HCT116 (cell line): ENCODE measurements around the gene NEUROD2. TPM values are rescaled to one million over a fixed set of nuclear protein-coding genes. Genes with fewer than 3 reads are reported as not detected.

Experiments
- ATAC-seq: fragments of 200-7000 bp; cut with Tn5 transposase; 2 replicates; pipeline ENCODE4 v1.9.1; 2020; ENCODE audit warnings: mild to moderate bottlenecking, moderate library complexity
- BruUV-seq: library from RNA; stranded (reverse); fragments of 400-500 nt; replicated peaks from 2 replicates; lab custom pipeline; 2021; lab: Mats Ljungman, UMichigan
- CTCF ChIA-PET: fragments of 300-600 bp; sonication (Branson Sonifier 250); formaldehyde crosslinking; loops from one replicate; lab custom pipeline; 2021; ENCODE audit warnings: antibody characterized with exemption; lab: Charles Lee
- POLR2A ChIA-PET: fragments of 300-600, 350-600 bp; sonication (Branson Sonifier 250); formaldehyde crosslinking; loops from one replicate; lab custom pipeline; 2021; ENCODE audit warnings: antibody characterized with exemption; lab: Charles Lee
- RAD21 ChIA-PET, 2 experiments: fragments of 300-600 bp; sonication (Branson Sonifier 250); formaldehyde crosslinking; loops; one replicate each; lab custom pipeline; 2023; ENCODE audit warnings: low total read pairs in 2 of 2; ENCODE audit not compliant: uncharacterized antibody in 2 of 2, unreplicated experiment in 2 of 2, low non-redundant PET in 1 of 2; lab: Charles Lee
- DNase-seq: peaks from one replicate; pipeline ENCODE4 v3.0.0-alpha.2; 2010; ENCODE audit warnings: low read depth, low spot score
- H2AFZ ChIP-seq: fragments of 200-600 bp; shearing (Covaris generic), sonication (generic); 2 replicates; pipeline ENCODE4 v1.6.1; 2017; ENCODE audit warnings: low read depth, mixed run types, mixed read lengths, antibody characterized with exemption, low read length; ENCODE audit not compliant: poor library complexity, severe bottlenecking
- H3K27ac ChIP-seq: 2 replicates; pipeline ENCODE4 v1.5.1; 2012; ENCODE audit warnings: low read depth, low read length
- H3K27me3 ChIP-seq: fragments of 200-600 bp; sonication (generic); 2 replicates; pipeline ENCODE4 v1.6.1; 2016; ENCODE audit warnings: mixed run types, low read length, mixed read lengths; ENCODE audit not compliant: insufficient read depth
- H3K36me3 ChIP-seq, 2 experiments: fragments of 200-500 bp in 1 of 2; fragments of 200-600 bp in 1 of 2; sonication (Bioruptor generic) in 1 of 2; sonication (generic) in 1 of 2; 2 replicates each; pipeline versions ENCODE4 v1.5.1 to v1.6.1; 2014 to 2016; ENCODE audit warnings: low read length in 2 of 2, inconsistent platforms in 1 of 2, mixed read lengths in 1 of 2, mixed run types in 1 of 2; ENCODE audit not compliant: insufficient read depth in 2 of 2, control insufficient read depth in 1 of 2
- H3K4me1 ChIP-seq, 2 experiments: fragments of 200-600 bp in 1 of 2; sonication (generic) in 1 of 2; 2 replicates each; pipeline versions ENCODE4 v1.5.1 to v1.6.1; 2012 to 2017; ENCODE audit warnings: low read length in 2 of 2, inconsistent platforms in 1 of 2, mild to moderate bottlenecking in 1 of 2, mixed read lengths in 1 of 2, mixed run types in 1 of 2, moderate library complexity in 1 of 2; ENCODE audit not compliant: insufficient read depth in 2 of 2, control insufficient read depth in 1 of 2
- H3K4me2 ChIP-seq: fragments of 200-600 bp; sonication (generic); 2 replicates; pipeline ENCODE4 v1.6.1; 2017; ENCODE audit warnings: mixed run types, low read length, mixed read lengths
- H3K4me3 ChIP-seq, 2 experiments: fragments of 200-600 bp in 1 of 2; sonication (generic) in 1 of 2; replicated peaks in 1 of 2; 2 replicates each; pipeline ENCODE4 v1.5.1; 2011 to 2016; ENCODE audit warnings: low read length in 2 of 2, control low read depth in 1 of 2, low read depth in 1 of 2, mild to moderate bottlenecking in 1 of 2, mixed read lengths in 1 of 2, mixed run types in 1 of 2
- H3K79me2 ChIP-seq: fragments of 200-600 bp; sonication (generic); 2 replicates; pipeline ENCODE4 v1.6.1; 2017; ENCODE audit warnings: mild to moderate bottlenecking, mixed run types, low read length, moderate library complexity, mixed read lengths; ENCODE audit not compliant: insufficient read depth
- H3K9ac ChIP-seq: fragments of 200-600 bp; sonication (generic); 2 replicates; pipeline ENCODE4 v1.6.1; 2016; ENCODE audit warnings: low read length, mixed read lengths
- H3K9me2 ChIP-seq: fragments of 200-600 bp; sonication (generic), shearing (Covaris generic); 2 replicates; pipeline ENCODE4 v1.6.1; 2017; ENCODE audit warnings: mixed run types, mild to moderate bottlenecking, moderate library complexity; ENCODE audit not compliant: insufficient read depth
- H3K9me3 ChIP-seq, 2 experiments: fragments of 200-500 bp in 1 of 2; fragments of 200-600 bp in 1 of 2; sonication (Bioruptor generic) in 1 of 2; sonication (generic) in 1 of 2; 2 replicates each; pipeline ENCODE4 v1.6.1; 2014 to 2017; ENCODE audit warnings: low read length in 2 of 2, mixed read lengths in 2 of 2, inconsistent platforms in 1 of 2, low read depth in 1 of 2, mild to moderate bottlenecking in 1 of 2, mixed run types in 1 of 2, moderate library complexity in 1 of 2; ENCODE audit not compliant: control insufficient read depth in 1 of 2, insufficient read depth in 1 of 2
- H4K20me1 ChIP-seq: fragments of 200-600 bp; sonication (generic), shearing (Covaris generic); 2 replicates; pipeline ENCODE4 v1.6.1; 2017; ENCODE audit warnings: mixed run types, mild to moderate bottlenecking, moderate library complexity; ENCODE audit not compliant: insufficient read depth
- CBX3 ChIP-seq: IDR thresholded peaks from 2 replicates; pipeline ENCODE4 v1.6.1; 2012; ENCODE audit warnings: low read depth
- CEBPB ChIP-seq: IDR thresholded peaks from 2 replicates; pipeline ENCODE4 v1.6.1; 2012; ENCODE audit warnings: low read depth
- CTCF ChIP-seq, 3 experiments: fragments of 200-600 bp in 1 of 3; sonication (generic) in 1 of 3; IDR thresholded peaks in 2 of 3; conservative IDR thresholded peaks in 1 of 3; 2 replicates each; pipeline ENCODE4 v1.5.1; 2012 to 2017; ENCODE audit warnings: low read depth in 2 of 3, low read length in 2 of 3, antibody characterized with exemption in 1 of 3, borderline replicate concordance in 1 of 3, control low read depth in 1 of 3, mild to moderate bottlenecking in 1 of 3, mixed read lengths in 1 of 3, mixed run types in 1 of 3, moderate library complexity in 1 of 3; ENCODE audit not compliant: insufficient read depth in 1 of 3
- EGR1 ChIP-seq: IDR thresholded peaks from 2 replicates; pipeline ENCODE4 v1.6.1; 2012; ENCODE audit warnings: low read depth
- EZH2phosphoT487 ChIP-seq: fragments of 200-600 bp; IDR thresholded peaks from 2 replicates; pipeline ENCODE4 v1.6.1; 2018; ENCODE audit warnings: antibody characterized with exemption, borderline replicate concordance
- FOSL1 ChIP-seq: IDR thresholded peaks from 2 replicates; pipeline ENCODE4 v1.6.1; 2012; ENCODE audit warnings: low read depth
- JUND ChIP-seq: IDR thresholded peaks from 2 replicates; pipeline ENCODE4 v1.6.1; 2012
- POLR2A ChIP-seq: IDR thresholded peaks from 2 replicates; pipeline ENCODE4 v1.7.0; 2011; ENCODE audit warnings: borderline replicate concordance; ENCODE audit not compliant: insufficient read depth, insufficient read length; ENCODE audit errors: extremely low read depth
- RAD21 ChIP-seq: IDR thresholded peaks from 2 replicates; pipeline ENCODE4 v1.6.1; 2012; ENCODE audit warnings: low read depth, mild to moderate bottlenecking
- SIN3A ChIP-seq: IDR thresholded peaks from 2 replicates; pipeline ENCODE4 v1.6.1; 2012; ENCODE audit warnings: low read depth
- SRF ChIP-seq: IDR thresholded peaks from 2 replicates; pipeline ENCODE4 v1.6.1; 2012; ENCODE audit warnings: low read depth
- TCF7L2 ChIP-seq: IDR thresholded peaks from 2 replicates; pipeline ENCODE4 v1.7.0; 2011; ENCODE audit warnings: borderline replicate concordance, inconsistent platforms; ENCODE audit not compliant: insufficient read depth, insufficient read length; ENCODE audit errors: extremely low read depth
- YY1 ChIP-seq: IDR thresholded peaks from 2 replicates; pipeline ENCODE4 v1.6.1; 2011; ENCODE audit warnings: low read length, low read depth, moderate library complexity, mild to moderate bottlenecking; ENCODE audit not compliant: insufficient replicate concordance; ENCODE audit errors: extremely low read depth
- intact Hi-C: fragments of 100-400 bp; cut with micrococcal nuclease; formaldehyde crosslinking; loops from 2 replicates; pipeline ENCODE4 v1.10.0; 2022
- total RNA-seq: library from RNA; stranded (reverse); gene quantifications from one replicate; pipeline ENCODE4 v1.2.1, GENCODE V29; 2021; ENCODE audit not compliant: unreplicated experiment
- TF ChIP-seq, protein P1 (sequence below): IDR thresholded peaks from 2 replicates; pipeline ENCODE4 v1.6.1; 2012
- TF ChIP-seq, protein P2 (sequence below): IDR thresholded peaks from 2 replicates; pipeline ENCODE4 v1.6.1; 2011; ENCODE audit warnings: mild to moderate bottlenecking, low read length, moderate library complexity; ENCODE audit not compliant: insufficient replicate concordance; ENCODE audit errors: extremely low read depth
- TF ChIP-seq, protein P3 (sequence below): IDR thresholded peaks from 2 replicates; pipeline ENCODE4 v1.6.1; 2012

NEUROD2 gene
- total RNA-seq, 1 experiment from 2014 or later, result not detected

DNA sequence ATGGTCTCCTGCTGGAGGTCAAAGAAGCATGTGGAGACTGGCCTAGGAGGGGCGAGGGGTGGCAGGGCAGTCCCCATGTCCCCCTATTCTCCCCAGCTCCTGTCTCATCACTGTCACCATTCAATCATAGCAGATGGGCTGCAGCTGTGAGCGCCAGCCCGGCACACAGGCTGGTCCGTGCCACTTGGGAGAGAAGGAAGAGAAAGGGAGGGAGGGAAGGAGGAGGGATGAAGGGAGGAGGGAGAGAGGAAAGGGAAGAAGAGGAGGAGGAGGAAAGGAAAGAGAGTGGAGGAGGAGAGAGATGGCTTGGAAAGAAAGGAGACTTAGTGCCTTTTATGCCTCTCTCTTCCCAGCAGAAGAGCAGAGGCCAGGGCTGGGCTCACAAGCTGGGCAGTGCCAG, 12.4 kb downstream of the NEUROD2 start:
- Histone ChIP-seq H3K9me3 (no peaks in the 10 kb centered on the region), H3K27ac (no peak overlapping the region), H3K4me2 (no peak overlapping the region), H3K27me3 (peaks cover 42% of the 10 kb centered on the region), H4K20me1 (no peaks in the 10 kb centered on the region), H3K4me3 (no peak overlapping the region), H3K9ac (no peak overlapping the region), H3K9me2 (no peaks in the 10 kb centered on the region), H3K79me2 (no peaks in the 10 kb centered on the region), H2AFZ (no peak overlapping the region), H3K36me3 (no peaks in the 10 kb centered on the region), H3K4me1 (no peaks in the 10 kb centered on the region)
- RAD21 ChIA-PET, result no interaction called here
- CTCF ChIA-PET, result no interaction called here
- ATAC-seq (no peak), DNase-seq (no peak)
- intact Hi-C loops, result no loop called here
- POLR2A ChIA-PET, result no interaction called here
- no TSS peak for BruUV-seq
- no peak for TF ChIP-seq YY1
- TF ChIP-seq CBX3, result no peak
- no peak for TF ChIP-seq EZH2phosphoT487
- no peak for TF ChIP-seq CEBPB
- TF ChIP-seq RAD21, result no peak
- TF ChIP-seq EGR1, result no peak
- TF ChIP-seq TCF7L2, result no peak
- TF ChIP-seq POLR2A, result no peak
- TF ChIP-seq, protein P1, sequence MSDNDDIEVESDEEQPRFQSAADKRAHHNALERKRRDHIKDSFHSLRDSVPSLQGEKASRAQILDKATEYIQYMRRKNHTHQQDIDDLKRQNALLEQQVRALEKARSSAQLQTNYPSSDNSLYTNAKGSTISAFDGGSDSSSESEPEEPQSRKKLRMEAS, result no peak

- peaks cover 23% of the 10 kb centered on the region for H3K27me3 ChIP-seq
- DNase-seq (no peak), ATAC-seq (no peak)
- no peaks in the 10 kb centered on the region for H4K20me1 ChIP-seq
- RAD21 ChIA-PET, result no interaction called here
- H3K36me3 ChIP-seq, result no peaks in the 10 kb centered on the region
- H3K4me1 ChIP-seq, result no peaks in the 10 kb centered on the region
- H3K4me3 ChIP-seq, result no peak overlapping the region
- intact Hi-C loops, result no loop called here
- POLR2A ChIA-PET, result no interaction called here
- no peak overlapping the region for H2AFZ ChIP-seq
- no peak overlapping the region for H3K4me2 ChIP-seq
- H3K27ac ChIP-seq, result no peak overlapping the region
- no peaks in the 10 kb centered on the region for H3K79me2 ChIP-seq
- H3K9ac ChIP-seq, result no peak overlapping the region
- CTCF ChIA-PET, result no interaction called here
- no peaks in the 10 kb centered on the region for H3K9me3 ChIP-seq
- no peaks in the 10 kb centered on the region for H3K9me2 ChIP-seq
- no TSS peak for BruUV-seq
- TF ChIP-seq CTCF (IDR thresholded peaks at IDR 0.05 in 2 of 3, conservative IDR thresholded peaks at IDR 0.05 in 1 of 3; ENCODE audit: borderline replicate concordance in 1 of 3, insufficient read depth in 1 of 3, low read depth in 2 of 3, low read length in 2 of 3) (no peak), CBX3 (no peak), TCF7L2 (no peak), FOSL1 (no peak), JUND (no peak), SIN3A (no peak), SRF (no peak)
- TF ChIP-seq, protein P2, sequence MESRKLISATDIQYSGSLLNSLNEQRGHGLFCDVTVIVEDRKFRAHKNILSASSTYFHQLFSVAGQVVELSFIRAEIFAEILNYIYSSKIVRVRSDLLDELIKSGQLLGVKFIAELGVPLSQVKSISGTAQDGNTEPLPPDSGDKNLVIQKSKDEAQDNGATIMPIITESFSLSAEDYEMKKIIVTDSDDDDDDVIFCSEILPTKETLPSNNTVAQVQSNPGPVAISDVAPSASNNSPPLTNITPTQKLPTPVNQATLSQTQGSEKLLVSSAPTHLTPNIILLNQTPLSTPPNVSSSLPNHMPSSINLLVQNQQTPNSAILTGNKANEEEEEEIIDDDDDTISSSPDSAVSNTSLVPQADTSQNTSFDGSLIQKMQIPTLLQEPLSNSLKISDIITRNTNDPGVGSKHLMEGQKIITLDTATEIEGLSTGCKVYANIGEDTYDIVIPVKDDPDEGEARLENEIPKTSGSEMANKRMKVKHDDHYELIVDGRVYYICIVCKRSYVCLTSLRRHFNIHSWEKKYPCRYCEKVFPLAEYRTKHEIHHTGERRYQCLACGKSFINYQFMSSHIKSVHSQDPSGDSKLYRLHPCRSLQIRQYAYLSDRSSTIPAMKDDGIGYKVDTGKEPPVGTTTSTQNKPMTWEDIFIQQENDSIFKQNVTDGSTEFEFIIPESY, result no peak
- TF ChIP-seq, protein P3, sequence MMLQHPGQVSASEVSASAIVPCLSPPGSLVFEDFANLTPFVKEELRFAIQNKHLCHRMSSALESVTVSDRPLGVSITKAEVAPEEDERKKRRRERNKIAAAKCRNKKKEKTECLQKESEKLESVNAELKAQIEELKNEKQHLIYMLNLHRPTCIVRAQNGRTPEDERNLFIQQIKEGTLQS, result no peak
- TF ChIP-seq, protein P1, result no peak
Observed at GRCh38 chr17:39593371-39593770, 14.3 kb downstream of the NEUROD2 start.
